Measurements from ENCODE around the gene MEIS1. TPM values are rescaled to one million over a fixed set of nuclear protein-coding genes. Genes with fewer than 3 reads are reported as not detected.

The MEIS1 gene
- total and polyA plus RNA-seq, 2 of the 8 experiments (the other 6 are each of a cell fraction or from before 2014, with no cell fraction given): 0.17 to 1.2 TPM

DNA sequence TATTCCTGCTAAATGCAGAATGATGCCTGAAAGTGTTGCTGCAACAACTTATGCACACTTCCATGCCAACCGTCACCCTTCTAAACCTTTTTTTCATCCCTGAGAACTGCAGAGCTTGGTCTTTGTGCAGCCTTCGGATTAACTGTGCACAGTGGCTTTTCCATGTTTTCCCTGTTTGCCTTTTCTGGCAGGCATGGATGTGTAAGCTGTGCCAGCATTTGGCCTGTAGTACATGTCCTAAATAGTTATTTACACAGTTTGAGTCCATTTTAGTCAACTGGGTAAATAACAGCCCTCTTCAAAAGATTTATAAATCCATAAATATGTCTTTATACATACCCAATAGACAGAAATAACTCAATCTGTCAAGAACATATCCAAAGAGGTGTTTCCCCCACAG, 31.5 kb downstream of the MEIS1 start:
- Histone ChIP-seq H2BK5ac (ENCODE audit: low read depth, low read length) (no peak overlapping the region), H3K79me2 (ENCODE audit: control insufficient read depth in 1 of 2, insufficient read depth in 2 of 2, low read length in 2 of 2) (no peaks in the 10 kb centered on the region), H2BK15ac (ENCODE audit: low read length) (no peak overlapping the region), H3K56ac (replicated peaks; ENCODE audit: insufficient read length, low read depth, low read length) (no peak overlapping the region), H3K4ac (replicated peaks; ENCODE audit: insufficient read length, low read depth, low read length) (no peak overlapping the region), H3K27me3 (replicated peaks in 1 of 4; ENCODE audit: control insufficient read depth in 3 of 4, extremely low read depth in 1 of 4, insufficient read depth in 3 of 4, low read length in 3 of 4) (no peaks in the 10 kb centered on the region), H2BK20ac (ENCODE audit: low read length) (no peak overlapping the region), H4K5ac (ENCODE audit: insufficient read length, low read depth, low read length) (no peak overlapping the region), H4K8ac (ENCODE audit: extremely low read depth, insufficient read depth, low read length) (no peak overlapping the region), H3K9me3 (ENCODE audit: insufficient read depth in 2 of 2, low read depth in 1 of 2, low read length in 1 of 2) (no peaks in the 10 kb centered on the region), H2AFZ (ENCODE audit: low read length) (no peak overlapping the region), H4K20me1 (replicated peaks in 1 of 2; ENCODE audit: control insufficient read depth in 1 of 2, insufficient read depth in 2 of 2, low read length in 2 of 2) (no peaks in the 10 kb centered on the region), H3K18ac (ENCODE audit: extremely low read depth, low read length) (no peak overlapping the region), H4K91ac (replicated peaks; ENCODE audit: insufficient read length, low read length) (no peak overlapping the region), H3K23me2 (ENCODE audit: low read depth, low read length) (no peaks in the 10 kb centered on the region), H3K23ac (ENCODE audit: insufficient read length) (no peak overlapping the region), H3K4me1 (replicated peaks in 1 of 4; ENCODE audit: control insufficient read depth in 3 of 4, insufficient read depth in 4 of 4, low read length in 3 of 4) (peaks cover 0 to 8% (median 5%) of the 10 kb centered on the region in 4 experiments; a peak in 4 of 7 replicates), H3K4me3 (ENCODE audit: extremely low read depth in 1 of 4, insufficient read depth in 2 of 4, low read depth in 3 of 4, low read length in 4 of 4) (no peak overlapping the region), H3K36me3 (ENCODE audit: control insufficient read depth in 2 of 4, insufficient read depth in 4 of 4, low read length in 3 of 4) (no peaks in the 10 kb centered on the region), H3K4me2 (ENCODE audit: insufficient read depth in 1 of 2, low read depth in 2 of 2, low read length in 2 of 2) (no peak overlapping the region), H3K9ac (replicated peaks in 1 of 4; ENCODE audit: extremely low read depth in 1 of 4, low read depth in 3 of 4, low read length in 3 of 4) (no peak overlapping the region), H3K27ac (ENCODE audit: low read depth, low read length) (no peak overlapping the region), H3K79me1 (ENCODE audit: low read depth, low read length) (no peaks in the 10 kb centered on the region), H2AK5ac (ENCODE audit: low read depth, low read length) (no peak overlapping the region), H2BK12ac (ENCODE audit: low read depth, low read length) (no peak overlapping the region), H3K14ac (ENCODE audit: insufficient read length) (no peak overlapping the region), H2BK120ac (replicated peaks; ENCODE audit: low read depth, low read length) (no peak overlapping the region)
- WGBS, 2 experiments (ENCODE audit: extremely low coverage in 1 of 2, insufficient coverage in 1 of 2, insufficient read length in 1 of 2, insufficient replicate concordance in 2 of 2, low coverage in 1 of 2, low lambda C conversion rate in 2 of 2, missing lambda C conversion rate in 1 of 2): 84% methylated on average over 2 of the region's 2 CpGs; no CpG with 5 or more reads in 1 of the 2 experiments
- DNase-seq (ENCODE audit: low read depth in 1 of 2, low spot score in 2 of 2) (no peak), FAIRE-seq (no peak)
- ChIA-PET CTCF (ENCODE audit: partially characterized antibody) (no interaction called here), POLR2A (ENCODE audit: partially characterized antibody) (no interaction called here)
- TF ChIP-seq SIN3A (conservative IDR thresholded peaks at IDR 0.05 in 1 of 2, IDR thresholded peaks at IDR 0.05 in 1 of 2; ENCODE audit: low read depth in 1 of 2, low read length in 2 of 2): no peak
- TF ChIP-seq, protein P1, sequence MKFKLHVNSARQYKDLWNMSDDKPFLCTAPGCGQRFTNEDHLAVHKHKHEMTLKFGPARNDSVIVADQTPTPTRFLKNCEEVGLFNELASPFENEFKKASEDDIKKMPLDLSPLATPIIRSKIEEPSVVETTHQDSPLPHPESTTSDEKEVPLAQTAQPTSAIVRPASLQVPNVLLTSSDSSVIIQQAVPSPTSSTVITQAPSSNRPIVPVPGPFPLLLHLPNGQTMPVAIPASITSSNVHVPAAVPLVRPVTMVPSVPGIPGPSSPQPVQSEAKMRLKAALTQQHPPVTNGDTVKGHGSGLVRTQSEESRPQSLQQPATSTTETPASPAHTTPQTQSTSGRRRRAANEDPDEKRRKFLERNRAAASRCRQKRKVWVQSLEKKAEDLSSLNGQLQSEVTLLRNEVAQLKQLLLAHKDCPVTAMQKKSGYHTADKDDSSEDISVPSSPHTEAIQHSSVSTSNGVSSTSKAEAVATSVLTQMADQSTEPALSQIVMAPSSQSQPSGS (IDR thresholded peaks at IDR 0.05; ENCODE audit: low read length): no peak

Measured in H1 (cell line).